Esophagus squamous epithelium (tissue), 5 donors: ENCODE measurements around the gene RNLS. TPM values are rescaled to one million over a fixed set of nuclear protein-coding genes. Genes with fewer than 3 reads are reported as not detected.

Experiments used
- DNase-seq: peaks from one replicate; lab custom pipeline; 2025; lab: John Stamatoyannopoulos, UW
- H3K27ac ChIP-seq, 4 donors: fragments of 200-600 bp; sonication (generic); one replicate each; pipeline ENCODE4 v1.5.1; 2016 to 2019; ENCODE audit warnings: mild to moderate bottlenecking in 1 of 4
- H3K27me3 ChIP-seq, 4 donors: fragments of 200-600 bp; sonication (generic); 1 replicate in 3 of 4; 2 replicates in 1 of 4; pipeline versions ENCODE4 v1.5.1 to v1.6.0; 2017 to 2021; ENCODE audit warnings: antibody characterized with exemption in 1 of 4
- H3K36me3 ChIP-seq, 3 donors: fragments of 200-600 bp; sonication (generic); one replicate each; pipeline ENCODE4 v1.5.1; 2016 to 2019
- H3K4me1 ChIP-seq, 3 donors: fragments of 200-600 bp; sonication (generic); one replicate each; pipeline ENCODE4 v1.5.1; 2017 to 2019
- H3K4me3 ChIP-seq, 4 donors: fragments of 200-600 bp; sonication (generic); 1 replicate in 3 of 4; 2 replicates in 1 of 4; pipeline ENCODE4 v1.5.1; 2016 to 2019; ENCODE audit warnings: mild to moderate bottlenecking in 2 of 4, moderate library complexity in 1 of 4
- H3K9me3 ChIP-seq, 3 donors: fragments of 200-600 bp; sonication (generic); one replicate each; pipeline ENCODE4 v1.5.1; 2016 to 2019
- CTCF ChIP-seq, 6 experiments: fragments of 450-650 bp in 4 of 6; fragments of 200-600 bp in 2 of 6; sonication (generic) in 2 of 6; IDR thresholded peaks; one replicate each; pipeline ENCODE4 v1.5.1; 2016 to 2019; ENCODE audit warnings: antibody characterized with exemption in 6 of 6, mild to moderate bottlenecking in 4 of 6, moderate library complexity in 4 of 6
- POLR2A ChIP-seq, 4 donors: fragments of 450-650 bp; IDR thresholded peaks; one replicate each; pipeline ENCODE4 v1.6.1; 2017; ENCODE audit warnings: antibody characterized with exemption in 4 of 4, mild to moderate bottlenecking in 4 of 4, moderate library complexity in 3 of 4
- WGBS, 2 donors: methylation state at CpG; one replicate each; pipeline ENCODE4 v1.1.5; 2018; 5-methylcytosine and 5-hydroxymethylcytosine counted together
- intact Hi-C: fragments of 100-400 bp; cut with DNase I; formaldehyde crosslinking; loops from one replicate; pipeline ENCODE4 v1.15.0; 2022
- small RNA-seq, 4 donors: library from RNA; depleted of rRNA; stranded (forward); fragments of <200 nt; gene quantifications; one replicate each; pipeline ENCODE3, GENCODE V24; 2016
- total RNA-seq, 4 donors: library from RNA; depleted of rRNA; stranded (reverse); fragments of >200 nt; gene quantifications; one replicate each; pipeline ENCODE4 v1.1.0, GENCODE V29; 2016
- donor health status: DM: yes; HTN: yes; CAD: no.

The RNLS gene
- total RNA-seq, 4 donors from 2014 or later, result 7.9 to 13.5 (median 10.5) TPM

- no peak overlapping the region for H3K4me3 ChIP-seq
- DNase-seq, result no peak
- peaks cover 3 to 38% (median 7%) of the 10 kb centered on the region in 3 donors for H3K4me1 ChIP-seq
- no peaks in the 10 kb centered on the region for H3K27me3 ChIP-seq
- TF ChIP-seq POLR2A (IDR thresholded peaks at IDR 0.05) (no peak), CTCF (IDR thresholded peaks at IDR 0.05) (no peak)
- peak overlapping the region in 2 of 4 donors; percentile 4 to 34 for H3K27ac ChIP-seq
- 76 to 92% methylated on average over 1 of the region's 1 CpG for WGBS, 2 donors
- intact Hi-C loops, result no loop called here
- H3K9me3 ChIP-seq, result no peaks in the 10 kb centered on the region
- H3K36me3 ChIP-seq, result no peaks in the 10 kb centered on the region
Measured at GRCh38 chr10:88226891-88227290, 356.2 kb downstream of the RNLS start.

- TF ChIP-seq CTCF (IDR thresholded peaks at IDR 0.05) (no peak), POLR2A (IDR thresholded peaks at IDR 0.05) (no peak)
- WGBS, 2 donors, result 65 to 68% methylated on average over 2 of the region's 2 CpGs
- no peak for DNase-seq
- Histone ChIP-seq H3K9me3 (no peaks in the 10 kb centered on the region), H3K4me3 (no peak overlapping the region), H3K36me3 (no peaks in the 10 kb centered on the region), H3K4me1 (peaks cover 3 to 43% (median 7%) of the 10 kb centered on the region in 3 donors), H3K27me3 (no peaks in the 10 kb centered on the region), H3K27ac (no peak overlapping the region)
- intact Hi-C loops, result no loop called here
Measured at GRCh38 chr10:88226071-88226659, 357.0 kb downstream of the RNLS start.

Small RNA genes lying within 50 kb of the gene (small RNA-seq; reads per million reads assigned to genes)
- 0 reads per million in 4 donors for gene AL353149.1
- 0 reads per million in 4 donors for gene RF00019

Other genes with a start within 250 kb of the RNLS start
- gene LIPJ, start 3.4 kb upstream of the RNLS start, total RNA-seq, result under 1 TPM in 1 of 4 donors, not detected in 3; 0.19 TPM
- under 1 TPM in 1 of 4 donors, not detected in 3; 0.57 TPM for gene LIPF, start 81.1 kb upstream of the RNLS start, total RNA-seq
- gene LIPK, start 122.9 kb upstream of the RNLS start, total RNA-seq, result 1 to 10 TPM in 3 of 4 donors, not detected in 1; 1.9 to 3.3 (median 2.4) TPM
- gene LIPN, start 176.7 kb upstream of the RNLS start, total RNA-seq, result 1 to 10 TPM in 1 of 4 donors, under 1 TPM in 1, not detected in 2; 0.19 to 2.2 TPM
- gene LIPM, start 219.4 kb upstream of the RNLS start, total RNA-seq, result not detected